Panc1 (cell line): ENCODE data around the gene ZNRF3.

Source experiments
- POLR2AphosphoS5 ChIP-seq: IDR thresholded peaks from 2 replicates; pipeline ENCODE4 v1.6.1; 2012; ENCODE audit warnings: mild to moderate bottlenecking, low read depth, low read length, moderate library complexity
- SIN3A ChIP-seq: IDR thresholded peaks from 2 replicates; pipeline ENCODE4 v1.6.1; 2012; ENCODE audit warnings: low read depth, mild to moderate bottlenecking, low read length, moderate library complexity, borderline replicate concordance; ENCODE audit not compliant: insufficient read depth
- TF ChIP-seq, protein P1 (sequence below): fragments of 450-650 bp; IDR thresholded peaks from 2 replicates; pipeline ENCODE4 v1.5.1; 2017; ENCODE audit warnings: mild to moderate bottlenecking

DNA sequence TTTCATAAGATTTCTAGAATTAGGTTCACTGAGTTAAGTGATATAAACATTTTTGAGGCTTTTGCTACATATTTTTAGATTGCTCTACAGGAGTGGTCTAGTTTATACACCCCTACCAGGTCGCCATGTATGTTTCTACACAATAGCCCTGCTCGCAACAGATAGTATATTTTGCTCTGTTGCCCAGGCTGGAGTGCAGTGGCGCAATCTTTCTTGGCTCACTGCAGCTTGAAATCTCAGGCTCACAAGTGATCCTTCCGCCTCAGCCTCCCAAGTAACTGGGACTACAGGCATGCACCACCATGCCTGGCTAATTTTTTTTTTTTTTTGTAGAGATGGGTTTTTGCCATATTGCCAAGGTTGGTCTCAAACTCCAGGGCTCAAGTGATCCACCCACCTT lies 10.4 kb downstream of the ZNRF3 start:
- TF ChIP-seq, protein P1, sequence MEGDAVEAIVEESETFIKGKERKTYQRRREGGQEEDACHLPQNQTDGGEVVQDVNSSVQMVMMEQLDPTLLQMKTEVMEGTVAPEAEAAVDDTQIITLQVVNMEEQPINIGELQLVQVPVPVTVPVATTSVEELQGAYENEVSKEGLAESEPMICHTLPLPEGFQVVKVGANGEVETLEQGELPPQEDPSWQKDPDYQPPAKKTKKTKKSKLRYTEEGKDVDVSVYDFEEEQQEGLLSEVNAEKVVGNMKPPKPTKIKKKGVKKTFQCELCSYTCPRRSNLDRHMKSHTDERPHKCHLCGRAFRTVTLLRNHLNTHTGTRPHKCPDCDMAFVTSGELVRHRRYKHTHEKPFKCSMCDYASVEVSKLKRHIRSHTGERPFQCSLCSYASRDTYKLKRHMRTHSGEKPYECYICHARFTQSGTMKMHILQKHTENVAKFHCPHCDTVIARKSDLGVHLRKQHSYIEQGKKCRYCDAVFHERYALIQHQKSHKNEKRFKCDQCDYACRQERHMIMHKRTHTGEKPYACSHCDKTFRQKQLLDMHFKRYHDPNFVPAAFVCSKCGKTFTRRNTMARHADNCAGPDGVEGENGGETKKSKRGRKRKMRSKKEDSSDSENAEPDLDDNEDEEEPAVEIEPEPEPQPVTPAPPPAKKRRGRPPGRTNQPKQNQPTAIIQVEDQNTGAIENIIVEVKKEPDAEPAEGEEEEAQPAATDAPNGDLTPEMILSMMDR = no peak
- no peak for TF ChIP-seq POLR2AphosphoS5
- TF ChIP-seq SIN3A = no peak
